Mesenchymal stem cell (in vitro differentiated cells and primary cell): ENCODE measurements around the gene RPL18.

ENCODE experiments used
- DNase-seq: peaks from one replicate; pipeline ENCODE4 v3.0.0-alpha.2; 2013
- H2AFZ ChIP-seq: one replicate; pipeline ENCODE4 v1.6.1; 2013; ENCODE audit warnings: low read depth, mild to moderate bottlenecking, control low read depth, inconsistent platforms, low read length, moderate library complexity
- H2AK5ac ChIP-seq: 2 replicates; pipeline ENCODE4 v1.6.1; 2013; ENCODE audit warnings: low read length, moderate library complexity, mild to moderate bottlenecking, inconsistent platforms; ENCODE audit not compliant: severe bottlenecking
- H2BK120ac ChIP-seq: one replicate; pipeline ENCODE4 v1.6.1; 2013; ENCODE audit warnings: low read depth, mild to moderate bottlenecking, inconsistent platforms, low read length, moderate library complexity
- H2BK12ac ChIP-seq, 2 experiments: one replicate each; pipeline ENCODE4 v1.6.1; 2013; ENCODE audit warnings: inconsistent platforms in 2 of 2, low read length in 2 of 2, mild to moderate bottlenecking in 2 of 2, moderate library complexity in 2 of 2, control low read depth in 1 of 2
- H2BK15ac ChIP-seq: one replicate; pipeline ENCODE4 v1.6.1; 2013; ENCODE audit warnings: mild to moderate bottlenecking, low read depth, inconsistent platforms; ENCODE audit not compliant: poor library complexity, severe bottlenecking
- H2BK5ac ChIP-seq: 2 replicates; pipeline ENCODE4 v1.6.1; 2013; ENCODE audit warnings: low read depth, mild to moderate bottlenecking, low read length, control low read depth, inconsistent platforms; ENCODE audit not compliant: poor library complexity, severe bottlenecking
- H3K14ac ChIP-seq, 2 experiments: one replicate each; pipeline ENCODE4 v1.6.1; 2013; ENCODE audit warnings: inconsistent platforms in 2 of 2, low read length in 2 of 2, control low read depth in 1 of 2, mild to moderate bottlenecking in 1 of 2, moderate library complexity in 1 of 2
- H3K18ac ChIP-seq, 2 experiments: one replicate each; pipeline ENCODE4 v1.6.1; 2013; ENCODE audit warnings: inconsistent platforms in 2 of 2, low read length in 2 of 2, control low read depth in 1 of 2, low read depth in 1 of 2, mild to moderate bottlenecking in 1 of 2
- H3K23ac ChIP-seq, 2 experiments: one replicate each; pipeline ENCODE4 v1.6.1; 2013; ENCODE audit warnings: inconsistent platforms in 2 of 2, low read length in 2 of 2, mild to moderate bottlenecking in 2 of 2, moderate library complexity in 2 of 2, control low read depth in 1 of 2
- H3K27ac ChIP-seq: 2 replicates; pipeline ENCODE4 v1.5.1; 2013; ENCODE audit warnings: mild to moderate bottlenecking, moderate library complexity, low read length, control low read depth, inconsistent platforms; ENCODE audit not compliant: poor library complexity, severe bottlenecking
- H3K27me3 ChIP-seq, 2 experiments: 2 replicates each; pipeline versions ENCODE4 v1.6.1 to v1.7.0; 2013; ENCODE audit warnings: low read length in 2 of 2, mild to moderate bottlenecking in 2 of 2, moderate library complexity in 2 of 2, control low read depth in 1 of 2, inconsistent platforms in 1 of 2; ENCODE audit not compliant: control insufficient read depth in 1 of 2, insufficient read depth in 1 of 2
- H3K36me3 ChIP-seq, 2 experiments: 2 replicates each; pipeline versions ENCODE4 v1.6.1 to v1.7.0; 2013; ENCODE audit warnings: low read length in 2 of 2, control low read depth in 1 of 2, inconsistent platforms in 1 of 2, low read depth in 1 of 2, mild to moderate bottlenecking in 1 of 2; ENCODE audit not compliant: insufficient read depth in 2 of 2, control insufficient read depth in 1 of 2
- H3K4ac ChIP-seq, 2 experiments: one replicate each; pipeline ENCODE4 v1.6.1; 2013; ENCODE audit warnings: inconsistent platforms in 2 of 2, low read length in 2 of 2, mild to moderate bottlenecking in 2 of 2, moderate library complexity in 2 of 2, control low read depth in 1 of 2, low read depth in 1 of 2
- H3K4me1 ChIP-seq: 2 replicates; pipeline ENCODE4 v1.6.1; 2013; ENCODE audit warnings: low read depth, low read length, control low read depth; ENCODE audit not compliant: control insufficient read depth, insufficient read depth
- H3K4me2 ChIP-seq: 2 replicates; pipeline ENCODE4 v1.6.1; 2013; ENCODE audit warnings: low read length, mild to moderate bottlenecking, inconsistent platforms; ENCODE audit not compliant: poor library complexity, severe bottlenecking
- H3K4me3 ChIP-seq, 2 experiments: 2 replicates each; pipeline versions ENCODE4 v1.5.1 to v1.7.0; 2013; ENCODE audit warnings: low read length in 2 of 2, mild to moderate bottlenecking in 2 of 2, control low read depth in 1 of 2, low read depth in 1 of 2; ENCODE audit not compliant: insufficient read depth in 1 of 2
- H3K79me1 ChIP-seq: replicated peaks from 2 replicates; pipeline ENCODE4 v1.6.1; 2013; ENCODE audit warnings: mild to moderate bottlenecking, control low read depth, low read length, inconsistent platforms; ENCODE audit not compliant: poor library complexity, severe bottlenecking
- H3K9ac ChIP-seq: 2 replicates; pipeline ENCODE4 v1.7.0; 2013; ENCODE audit warnings: mild to moderate bottlenecking, low read length, moderate library complexity
- H3K9me3 ChIP-seq: 2 replicates; pipeline ENCODE4 v1.7.0; 2013; ENCODE audit warnings: mild to moderate bottlenecking, low read length; ENCODE audit not compliant: control insufficient read depth
- H4K8ac ChIP-seq: one replicate; pipeline ENCODE4 v1.6.1; 2013; ENCODE audit warnings: inconsistent platforms, mild to moderate bottlenecking, low read length, moderate library complexity
- H4K91ac ChIP-seq: one replicate; pipeline ENCODE4 v1.6.1; 2013; ENCODE audit warnings: mild to moderate bottlenecking, low read length, inconsistent platforms
- WGBS: methylation state at CpG from one replicate; pipeline ENCODE4 v1.1.7; 2013; ENCODE audit warnings: mixed read lengths; 5-methylcytosine and 5-hydroxymethylcytosine counted together

The RPL18 gene

DNA sequence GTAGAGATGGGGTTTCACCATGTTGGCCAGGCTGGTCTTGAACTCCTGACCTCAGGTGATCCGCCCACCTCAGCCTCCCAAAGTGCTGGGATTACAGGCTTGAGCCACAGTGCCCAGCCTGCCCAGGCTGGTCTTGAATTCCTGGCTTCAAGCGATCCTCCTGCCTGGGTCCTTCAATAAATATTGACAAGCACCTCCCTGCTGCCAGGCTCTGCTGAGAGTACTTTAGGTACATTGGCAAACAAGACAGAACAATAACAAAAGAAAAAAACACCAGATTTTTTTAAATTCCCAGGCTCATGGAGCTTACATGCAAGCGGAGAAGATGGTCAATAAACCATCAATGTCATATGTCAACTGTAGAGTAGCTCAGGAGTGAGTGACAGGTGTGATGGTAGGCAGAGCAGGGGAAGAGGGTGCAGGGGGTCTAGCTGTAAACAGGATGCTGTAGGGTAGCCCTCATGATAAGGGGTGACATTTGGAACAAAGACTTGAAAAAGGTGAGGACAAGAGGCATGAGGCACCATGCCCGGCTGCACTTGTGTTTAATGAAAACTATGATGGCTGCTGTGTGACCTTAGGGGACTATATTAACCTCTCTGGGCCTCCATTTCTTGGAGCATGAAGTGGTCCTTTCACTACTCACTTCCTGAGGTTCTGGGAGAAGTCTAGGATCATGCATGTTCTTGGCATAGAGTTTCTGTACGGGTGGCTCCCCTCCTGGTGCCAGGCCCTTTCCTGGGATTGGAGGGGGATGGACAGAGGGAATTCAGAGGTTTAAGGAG, 47.4 kb downstream of the RPL18 start:
- WGBS: 75% methylated on average over 5 of the region's 5 CpGs
- Histone ChIP-seq H3K27ac (no peak overlapping the region), H3K14ac (no peak overlapping the region), H3K4me1 (peaks cover 16% of the 10 kb centered on the region), H3K9ac (no peak overlapping the region), H4K8ac (no peak overlapping the region), H3K4me3 (no peak overlapping the region), H3K4me2 (no peak overlapping the region), H3K79me1 (no peaks in the 10 kb centered on the region), H3K18ac (no peak overlapping the region), H2BK12ac (no peak overlapping the region), H2BK120ac (no peak overlapping the region), H2AK5ac (no peak overlapping the region), H3K9me3 (no peaks in the 10 kb centered on the region), H2AFZ (no peak overlapping the region), H3K27me3 (no peaks in the 10 kb centered on the region), H4K91ac (no peak overlapping the region), H3K36me3 (no peaks in the 10 kb centered on the region), H2BK15ac (no peak overlapping the region), H2BK5ac (no peak overlapping the region), H3K23ac (no peak overlapping the region), H3K4ac (no peak overlapping the region)
- no peak for DNase-seq

DNA sequence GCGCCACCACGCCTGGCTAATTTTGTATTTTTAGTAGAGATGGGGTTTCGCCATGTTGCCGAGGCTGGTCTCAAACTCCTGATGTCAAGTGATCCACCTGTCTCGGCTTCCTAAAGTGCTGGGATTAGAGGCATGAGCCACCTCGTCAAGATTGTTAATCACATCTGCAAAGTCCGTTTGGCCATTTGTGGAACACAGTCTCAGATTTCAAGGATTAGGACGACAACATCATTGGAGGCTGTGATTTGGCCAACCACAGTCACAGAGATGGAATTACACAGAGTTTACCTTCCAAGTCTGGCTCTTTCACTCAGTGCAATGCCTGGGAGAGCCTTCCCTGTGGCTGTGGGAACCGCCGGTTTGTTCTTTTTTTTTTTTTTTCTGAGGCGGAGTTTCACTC, 49.2 kb downstream of the RPL18 start:
- no peak for DNase-seq
- H2AFZ ChIP-seq: no peak overlapping the region
- peaks cover 16% of the 10 kb centered on the region for H3K4me1 ChIP-seq
- H2AK5ac ChIP-seq: no peak overlapping the region
- no peak overlapping the region for H4K91ac ChIP-seq
- H2BK120ac ChIP-seq: no peak overlapping the region
- no peaks in the 10 kb centered on the region for H3K36me3 ChIP-seq
- no peak overlapping the region for H4K8ac ChIP-seq
- no peaks in the 10 kb centered on the region for H3K27me3 ChIP-seq
- H3K14ac ChIP-seq: no peak overlapping the region
- no peak overlapping the region for H2BK5ac ChIP-seq
- no peak overlapping the region for H3K4me3 ChIP-seq
- WGBS: 67% methylated on average over 11 of the region's 11 CpGs
- H2BK15ac ChIP-seq: no peak overlapping the region
- no peak overlapping the region for H3K4me2 ChIP-seq
- no peak overlapping the region for H2BK12ac ChIP-seq
- no peak overlapping the region for H3K27ac ChIP-seq
- no peak overlapping the region for H3K9ac ChIP-seq
- H3K18ac ChIP-seq: no peak overlapping the region
- H3K9me3 ChIP-seq: no peaks in the 10 kb centered on the region
- no peaks in the 10 kb centered on the region for H3K79me1 ChIP-seq
- no peak overlapping the region for H3K23ac ChIP-seq
- H3K4ac ChIP-seq: no peak overlapping the region

- H3K4me2 ChIP-seq: peak overlapping the region; percentile 72
- H4K91ac ChIP-seq: no peak overlapping the region
- H3K36me3 ChIP-seq: no peaks in the 10 kb centered on the region
- peak overlapping the region in 1 of 2 experiments; percentile 59 for H3K4me3 ChIP-seq
- peak overlapping the region; percentile 9 to 28 for H3K4ac ChIP-seq
- peak overlapping the region; percentile 67 to 77 for H3K18ac ChIP-seq
- H2BK12ac ChIP-seq: peak overlapping the region; percentile 18 to 92
- H3K23ac ChIP-seq: no peak overlapping the region
- H2BK15ac ChIP-seq: no peak overlapping the region
- no peak overlapping the region for H2AK5ac ChIP-seq
- H3K27ac ChIP-seq: peak overlapping the region; percentile 91
- peak overlapping the region; percentile 72 for H3K9ac ChIP-seq
- H2BK120ac ChIP-seq: no peak overlapping the region
- peak overlapping the region; percentile 43 for H4K8ac ChIP-seq
- H3K9me3 ChIP-seq: no peaks in the 10 kb centered on the region
- no peak overlapping the region for H2AFZ ChIP-seq
- 2% methylated on average over 19 of the region's 19 CpGs for WGBS
- peak; percentile 93 for DNase-seq
- H2BK5ac ChIP-seq: no peak overlapping the region
- peaks cover 20% of the 10 kb centered on the region for H3K4me1 ChIP-seq
- H3K27me3 ChIP-seq: no peaks in the 10 kb centered on the region
- H3K14ac ChIP-seq: peak overlapping the region in 1 of 2 experiments; percentile 36
- no peaks in the 10 kb centered on the region for H3K79me1 ChIP-seq
Measured at GRCh38 chr19:48568345-48568886, 50.6 kb downstream of the RPL18 start.
